Right renal cortex interstitium (tissue), 3 donors: ENCODE measurements around the gene PECR. TPM values are rescaled to one million over a fixed set of nuclear protein-coding genes. Genes with fewer than 3 reads are reported as not detected.
"Not testable (repeated sequence)": the region's sequence is repeated elsewhere in the genome, so short reads cannot be mapped to it uniquely, and the experiment has no call there.

Source experiments
- DNase-seq, 3 donors: peaks; one replicate each; pipeline ENCODE4 v3.0.0-alpha.2; 2013; ENCODE audit warnings: low read depth in 3 of 3, low spot score in 2 of 3
- polyA plus RNA-seq, 3 donors: library from polyadenylated mRNA; unstranded; fragments of 120-200 nt; gene quantifications; one replicate each; pipeline ENCODE4 v1.2.1, GENCODE V29; 2013; ENCODE audit not compliant: insufficient read length in 3 of 3

Gene PECR
- polyA plus RNA-seq, 3 donors, result 44.3 to 52.3 (median 45.6) TPM

DNA sequence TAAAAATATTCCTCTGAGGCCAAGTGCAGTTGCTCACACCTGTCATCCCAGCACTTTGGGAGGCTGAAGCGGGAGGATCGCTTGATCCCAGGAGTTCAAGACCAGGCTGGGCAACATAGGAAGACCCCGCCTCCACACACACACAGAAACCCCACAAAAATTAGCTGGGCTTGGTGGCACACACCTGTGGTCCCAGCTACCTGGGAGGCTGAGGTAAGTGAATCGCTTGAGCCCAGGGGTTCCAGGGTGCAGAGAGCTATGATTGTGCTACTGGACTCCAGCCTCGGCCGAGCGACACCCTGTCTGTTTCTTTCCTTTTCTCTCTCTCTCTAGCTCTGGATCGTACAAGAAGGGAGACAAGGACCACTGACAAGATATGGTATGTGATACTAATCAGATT is 25.7 kb upstream of the PECR start:
- DNase-seq, result no peak

DNA sequence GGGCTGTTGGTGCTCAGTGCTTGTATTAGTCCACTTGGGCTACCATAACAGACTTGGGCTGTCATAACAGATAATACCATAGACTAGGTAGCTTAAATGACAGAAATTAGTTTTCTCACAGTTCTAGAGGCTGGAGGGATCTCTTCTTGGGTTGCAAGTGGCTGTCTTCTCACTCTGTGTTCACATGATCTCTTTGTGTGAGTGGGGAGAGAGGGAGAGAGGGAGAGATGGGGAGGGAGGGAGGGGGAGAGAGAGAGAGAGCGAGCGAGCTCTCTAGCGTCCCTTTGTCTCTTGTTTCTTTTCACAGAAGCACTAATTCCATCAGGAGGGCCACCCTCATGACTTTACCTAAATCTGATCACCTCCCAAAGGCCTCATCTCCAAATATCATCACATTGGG is 23.1 kb upstream of the PECR start:
- DNase-seq, result no peak

DNA sequence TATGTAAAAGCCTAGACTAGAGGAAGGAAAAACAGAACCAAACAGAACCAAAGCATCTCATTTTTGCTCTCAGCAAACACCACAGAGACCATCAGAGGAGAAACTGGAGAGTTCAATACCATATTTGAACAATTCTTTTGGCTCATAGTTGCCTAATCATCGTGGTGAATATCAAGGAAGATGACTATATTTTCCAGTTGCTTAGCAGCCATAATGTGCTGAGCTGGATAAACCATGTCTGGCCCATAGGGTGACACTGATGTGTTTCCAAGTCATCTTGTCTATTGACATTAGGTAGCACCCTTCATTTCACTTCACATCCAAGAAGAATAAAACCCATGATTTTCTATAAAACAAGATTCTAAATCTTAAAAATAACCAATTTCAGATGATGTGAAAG is 21.6 kb upstream of the PECR start:
- DNase-seq, result no peak

DNA sequence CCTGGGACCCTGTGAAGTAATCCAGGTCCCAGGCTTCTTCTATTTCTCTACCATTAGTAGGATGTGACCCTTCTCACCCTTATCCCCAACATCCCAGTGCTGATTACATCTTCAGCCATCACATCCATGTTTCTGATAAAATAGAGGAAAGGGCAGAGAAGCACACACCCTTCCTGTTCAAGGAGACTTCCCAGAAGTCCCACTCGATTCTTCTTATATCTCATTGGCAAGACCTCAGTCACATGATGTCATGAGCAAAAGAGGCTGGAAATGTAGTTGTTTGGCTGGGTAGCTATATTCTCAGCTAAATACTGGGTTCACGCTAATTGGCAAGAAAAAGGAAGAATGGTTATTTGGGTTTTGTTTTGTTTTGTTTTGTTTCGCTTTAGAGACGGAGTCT is 19.5 kb upstream of the PECR start:
- no peak for DNase-seq

DNA sequence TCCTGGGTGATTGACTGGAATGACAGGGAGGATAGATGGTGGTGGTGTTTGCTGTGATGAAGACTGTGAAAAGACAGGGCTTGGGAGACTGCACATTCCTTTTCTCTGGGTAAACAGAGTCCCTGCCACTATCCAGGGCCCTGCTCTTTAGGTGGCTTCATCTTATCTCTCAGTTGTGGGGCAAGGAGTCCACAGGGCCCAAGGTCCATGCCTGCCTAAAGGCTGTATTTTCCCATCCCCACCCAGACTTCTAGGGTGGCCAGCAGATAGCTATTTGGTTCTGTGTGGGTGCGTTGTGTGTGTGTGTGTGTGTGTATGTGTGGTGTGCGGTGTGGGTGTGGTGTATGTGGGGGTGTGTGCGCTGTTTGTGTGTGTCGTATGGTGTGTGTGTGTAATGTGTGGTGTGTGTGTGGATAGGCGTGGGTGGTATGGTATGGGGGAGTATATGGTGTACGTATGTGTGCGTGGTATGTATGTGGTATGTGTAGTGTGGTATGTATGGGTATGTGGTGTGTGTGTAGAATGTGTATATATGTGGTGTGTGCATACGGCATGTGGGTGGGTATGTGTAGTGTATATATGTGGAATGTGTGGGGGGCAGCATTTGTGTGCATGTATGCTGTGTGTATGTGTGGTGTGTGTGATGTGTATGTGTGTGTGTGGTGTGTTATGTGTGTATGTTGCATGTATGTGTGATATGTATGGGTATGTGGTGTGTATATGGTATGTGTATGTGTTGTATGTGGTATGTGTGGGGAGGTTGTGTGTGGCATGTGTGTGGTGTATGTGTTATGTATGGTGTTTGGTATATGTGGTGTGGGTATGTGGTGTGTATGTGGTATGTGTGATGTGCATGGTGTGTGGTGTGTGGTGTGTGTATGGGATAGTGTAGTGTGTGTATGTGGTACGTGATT is 17.1 kb upstream of the PECR start:
- no peak for DNase-seq

DNA sequence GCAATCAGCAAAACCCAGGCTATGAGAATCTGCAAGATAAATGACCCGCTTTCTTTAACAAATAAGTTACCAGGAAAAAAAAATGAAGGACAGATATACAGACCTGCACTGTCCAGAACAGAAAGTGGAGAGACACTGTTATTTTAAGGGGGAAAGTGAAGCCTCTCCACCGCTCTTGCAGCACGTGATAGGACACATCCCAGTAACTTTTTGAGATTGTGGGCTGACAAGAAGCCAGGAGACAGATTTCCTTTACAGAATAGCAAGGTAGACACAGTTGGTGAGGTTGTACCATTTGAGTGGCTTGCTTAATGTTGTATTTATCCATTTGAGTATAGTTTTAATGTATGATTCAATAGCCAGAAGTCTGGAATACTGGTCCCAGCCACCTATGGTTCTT is 13.1 kb upstream of the PECR start:
- DNase-seq, result no peak

DNA sequence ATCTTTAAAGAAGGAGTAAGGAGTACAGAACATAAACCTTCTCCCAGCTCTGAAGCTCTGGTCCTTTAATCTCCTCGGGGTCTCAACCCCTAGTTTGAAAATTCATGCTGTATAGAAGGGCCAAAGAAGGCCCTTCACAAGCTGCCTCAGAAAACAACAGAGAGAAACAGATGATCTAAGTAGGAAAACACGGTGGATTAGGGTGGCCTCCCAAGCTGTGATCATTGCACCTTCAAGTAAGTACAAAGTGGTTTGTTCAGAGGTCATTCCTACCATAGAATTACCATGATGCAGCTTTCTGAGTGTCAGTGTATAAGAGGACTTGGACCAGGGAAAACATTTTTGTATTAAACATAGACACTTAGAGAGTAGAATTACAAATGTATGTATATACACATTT is 11.0 kb upstream of the PECR start:
- no peak for DNase-seq

DNA sequence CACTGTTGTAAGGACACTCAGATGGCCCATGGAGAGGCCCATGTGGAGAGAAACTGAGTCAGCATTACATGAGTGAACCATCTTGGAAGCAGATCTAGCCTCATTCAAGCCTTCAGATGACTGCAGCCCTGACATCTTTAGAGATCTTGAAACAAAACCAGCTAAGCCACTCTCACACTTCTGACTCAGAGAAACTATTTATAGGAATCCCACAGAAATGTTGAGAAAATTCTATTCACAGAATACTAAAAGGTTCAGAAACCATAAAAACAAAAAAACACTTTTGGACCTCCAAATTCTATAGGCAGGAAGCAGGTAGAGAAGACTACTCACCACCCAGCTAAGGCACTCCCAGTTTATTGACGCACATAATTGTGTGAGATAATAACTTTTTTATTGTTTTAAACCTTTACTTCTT is 8.8 kb upstream of the PECR start:
- no peak for DNase-seq

DNA sequence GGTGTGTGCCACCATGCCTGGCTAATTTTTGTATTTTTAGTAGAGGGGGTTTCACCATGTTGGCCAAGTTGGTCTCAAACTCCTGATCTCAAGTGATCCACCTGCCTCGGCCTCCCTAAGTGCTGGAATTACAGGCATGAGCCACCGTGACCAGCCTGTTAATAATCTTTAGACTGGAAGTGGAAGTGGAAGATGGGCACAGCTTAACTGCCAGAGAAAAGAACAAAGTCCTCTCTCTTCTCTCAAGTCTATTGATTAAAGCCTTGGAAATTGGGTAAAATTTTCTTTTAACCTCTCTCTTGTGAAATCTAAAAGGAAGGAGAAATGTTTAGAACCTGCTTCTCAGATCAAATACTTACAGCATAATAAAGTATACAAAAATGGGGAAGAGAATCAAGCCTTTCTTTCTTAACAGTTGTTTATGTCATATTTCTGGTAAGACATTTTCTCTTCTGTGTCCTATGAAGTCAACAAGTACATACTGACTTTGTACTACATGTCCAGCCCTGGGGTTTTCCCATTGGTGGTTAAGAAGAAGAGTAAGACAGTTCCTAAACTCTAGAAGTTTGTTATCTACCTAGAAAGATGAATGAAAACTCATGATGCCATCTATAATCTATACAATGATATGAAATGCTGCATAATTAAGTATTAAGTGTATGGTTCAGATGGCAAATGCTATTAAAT is 4.7 kb upstream of the PECR start:
- DNase-seq, result no peak

DNA sequence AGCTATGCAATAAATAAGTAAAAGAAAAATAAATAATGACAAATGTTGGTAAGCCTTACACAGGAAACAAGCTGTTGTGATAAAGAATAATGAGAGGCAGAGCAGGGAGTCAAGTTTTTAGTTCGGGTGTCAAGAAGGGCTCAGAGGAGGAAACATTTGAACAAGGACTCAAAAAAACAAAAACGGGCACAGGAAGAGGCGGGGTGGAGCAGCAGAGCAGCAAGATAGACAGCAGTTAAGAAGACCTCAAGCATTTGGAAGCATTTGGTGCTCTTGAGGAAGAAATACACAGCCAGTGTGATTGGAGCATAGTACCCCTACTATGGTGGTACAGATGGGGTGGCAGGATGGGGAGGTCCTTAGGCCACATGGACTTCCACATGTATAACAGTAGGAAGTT is 2.9 kb upstream of the PECR start:
- no peak for DNase-seq

DNA sequence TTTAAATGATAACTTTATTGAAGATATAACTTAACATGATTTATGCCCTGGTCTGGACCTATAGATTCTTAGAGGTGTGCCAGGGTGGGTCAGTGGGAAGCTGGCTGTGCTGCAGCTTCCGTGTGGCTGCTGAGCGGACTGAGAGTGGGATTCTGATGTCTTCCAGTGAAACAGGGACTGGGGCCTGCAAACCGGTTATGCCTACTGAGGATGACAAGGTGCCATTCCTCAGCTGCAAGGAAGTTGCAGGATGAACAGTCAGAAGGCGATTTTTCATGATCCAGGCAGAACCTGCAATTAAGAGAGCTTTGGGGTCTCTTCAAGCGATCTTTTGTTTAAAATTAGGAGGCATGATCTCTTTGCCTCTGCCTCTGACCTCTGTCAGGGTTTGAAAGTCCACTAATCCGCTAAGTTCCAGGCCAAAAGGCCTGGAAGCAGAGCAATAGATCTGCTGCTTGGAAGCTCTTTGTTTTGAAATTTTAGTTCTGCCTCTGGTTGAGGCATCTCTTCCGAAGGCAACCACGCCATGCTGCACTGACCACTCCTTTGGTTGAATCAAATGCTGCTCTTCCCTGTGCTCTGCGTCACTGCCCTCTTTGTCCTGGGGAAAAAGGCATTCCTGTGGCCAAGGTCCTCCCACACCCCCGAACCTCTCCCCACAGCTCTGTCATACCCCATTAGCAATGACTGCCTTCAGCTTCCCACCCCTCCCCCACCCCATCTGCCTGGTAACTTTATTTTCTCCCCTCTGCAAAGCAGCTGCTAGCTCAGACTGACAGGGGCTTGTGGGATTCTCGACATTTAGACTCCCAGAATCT is 2.1 kb upstream of the PECR start:
- no peak for DNase-seq

DNA sequence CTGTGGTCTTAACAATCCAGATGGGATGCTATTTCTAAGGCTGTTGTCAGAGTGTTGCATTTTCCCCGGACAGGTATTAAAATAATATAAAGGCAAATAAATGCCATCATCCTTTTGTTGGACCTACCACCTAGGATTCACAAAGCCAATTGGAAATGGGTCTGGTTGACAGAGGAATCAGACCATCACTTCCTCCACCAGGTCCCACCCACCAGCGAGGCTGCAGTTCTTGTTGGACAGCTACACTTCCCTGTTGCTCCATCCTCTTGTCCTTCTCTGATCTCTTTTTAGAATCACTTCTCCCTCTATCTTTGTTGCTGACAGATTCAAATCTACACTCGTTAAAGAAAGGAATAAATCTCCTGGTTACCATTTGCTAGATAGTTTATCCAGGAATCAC is 1.2 kb upstream of the PECR start:
- DNase-seq, result no peak

DNA sequence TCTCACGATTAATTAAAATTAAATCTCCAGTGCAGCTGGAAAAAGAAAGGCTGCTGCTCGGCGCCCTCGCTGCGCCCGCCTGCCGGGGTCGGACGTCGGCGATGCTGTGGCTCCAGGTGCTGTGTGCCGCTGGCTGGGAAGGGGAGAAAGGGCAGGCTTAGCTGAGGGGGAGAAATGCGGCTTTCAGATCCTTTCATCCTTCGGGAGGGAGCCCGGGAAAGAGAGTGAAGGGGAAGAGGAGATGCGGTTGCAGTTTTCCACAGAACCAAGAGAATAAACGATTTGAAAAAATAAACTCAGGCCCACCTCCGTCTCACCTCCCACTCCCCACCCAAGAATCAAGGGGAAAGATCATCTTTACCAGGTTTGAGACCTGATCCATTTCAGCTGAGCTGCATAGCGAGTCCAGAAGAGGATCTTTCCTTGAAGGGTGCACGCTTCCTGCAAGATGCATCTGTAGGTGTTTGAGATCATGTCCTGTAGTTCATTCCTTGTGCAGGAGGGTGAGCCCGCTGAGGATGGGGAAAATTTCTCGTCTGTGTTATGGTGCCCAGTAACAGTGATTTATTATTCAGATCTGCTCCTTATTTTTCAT is 605 bp upstream of the PECR start:
- DNase-seq, result no peak

DNA sequence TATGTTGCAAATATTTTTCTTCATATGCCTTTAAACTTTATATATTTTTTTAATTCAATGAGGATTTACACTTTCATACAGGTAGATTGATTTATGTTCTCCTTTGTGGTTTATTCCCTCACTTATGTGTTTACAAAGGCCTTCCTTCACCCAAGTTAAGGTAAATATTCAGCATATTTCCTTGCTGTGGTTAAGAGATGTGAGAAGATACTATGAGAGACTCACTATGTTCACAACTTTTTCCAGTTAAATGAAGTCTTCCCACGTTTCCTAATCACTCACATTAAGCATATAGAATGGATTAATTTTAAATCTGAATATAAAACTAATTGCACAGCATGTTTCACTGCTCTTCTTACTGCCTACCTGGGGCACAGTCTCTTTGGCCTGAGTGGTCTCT is 597 bp downstream of the PECR start:
- DNase-seq, result no peak

DNA sequence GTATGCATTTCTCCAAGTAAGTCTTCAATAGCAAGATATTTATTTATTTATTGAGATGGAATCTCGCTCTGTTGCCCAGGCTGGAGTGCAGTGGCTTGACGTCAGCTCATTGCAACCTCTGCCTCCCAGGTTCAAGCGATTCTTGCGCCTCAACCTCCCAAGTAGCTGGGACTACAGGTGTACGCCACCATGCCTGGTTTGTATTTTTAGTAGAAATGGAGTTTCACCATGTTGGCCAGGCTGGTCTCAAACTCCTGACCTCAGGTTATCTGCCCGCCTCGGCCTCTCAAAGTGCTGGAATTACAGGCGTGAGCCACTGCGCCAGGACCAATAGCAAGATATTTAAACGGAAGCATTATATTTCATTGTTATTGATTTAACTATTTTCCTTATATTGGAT is 1.6 kb downstream of the PECR start:
- DNase-seq, result not testable (repeated sequence)

DNA sequence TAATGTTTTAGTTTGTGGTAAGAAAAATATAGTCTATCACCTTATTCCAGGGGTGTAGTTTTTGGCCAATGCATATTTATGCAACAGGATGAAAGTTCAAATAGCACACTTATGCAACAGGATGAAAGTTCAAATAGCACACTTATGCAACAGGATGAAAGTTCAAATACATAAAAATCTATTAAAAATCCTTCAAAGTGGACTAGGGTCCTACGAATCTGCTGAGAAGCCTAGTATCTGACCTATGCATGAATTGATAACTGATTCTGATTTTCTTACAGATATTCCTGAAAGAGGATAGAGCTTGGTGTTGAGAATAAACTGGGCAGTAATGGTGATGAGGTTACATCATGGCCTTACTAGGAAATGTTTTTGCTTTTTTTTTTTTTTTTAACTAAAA is 2.8 kb downstream of the PECR start:
- DNase-seq, result no peak

DNA sequence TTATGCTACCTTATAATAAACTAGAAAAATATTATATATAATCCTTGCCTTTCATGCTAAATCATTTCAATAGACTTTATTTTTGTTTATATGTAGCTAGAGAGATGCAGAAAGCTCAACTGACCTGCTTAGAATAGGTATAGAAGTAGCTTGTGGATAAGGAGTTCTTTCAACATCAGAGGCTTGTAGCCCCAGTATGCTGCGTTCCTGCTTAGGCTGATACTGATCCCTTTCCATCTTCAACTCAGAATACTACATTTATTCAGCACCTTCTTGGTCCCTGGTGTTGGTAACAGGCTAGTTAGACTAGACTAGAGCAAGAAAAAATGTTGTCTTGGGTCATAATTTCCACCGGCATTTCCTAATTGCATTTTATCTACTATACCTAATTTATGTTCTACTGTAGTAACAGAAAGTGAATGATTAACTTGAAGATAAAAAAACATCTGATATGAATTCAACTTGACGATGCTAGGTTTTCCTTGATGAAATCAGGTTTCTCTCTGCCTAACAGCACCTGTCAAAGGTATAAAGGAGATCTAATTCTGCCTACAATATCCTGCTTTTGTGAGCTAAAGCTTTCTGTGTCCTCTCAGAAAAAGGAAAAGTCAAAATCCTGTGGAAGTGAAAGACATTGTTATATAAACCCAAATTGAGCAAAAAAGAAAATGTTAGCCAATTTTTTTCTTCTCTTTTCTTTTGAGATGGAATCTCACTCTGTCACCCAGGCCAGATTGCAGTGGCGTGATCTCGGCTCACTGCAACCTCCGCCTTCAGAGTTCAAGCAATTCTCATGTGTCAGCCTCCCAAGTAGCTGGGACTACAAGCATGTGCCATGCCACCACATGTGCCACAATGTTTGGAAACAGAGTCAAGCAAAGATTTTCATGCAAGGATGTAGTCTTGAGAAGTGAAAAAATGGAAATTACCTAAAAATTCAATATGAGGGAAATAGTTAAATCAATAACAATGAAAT is 5.8 kb downstream of the PECR start:
- no peak for DNase-seq

DNA sequence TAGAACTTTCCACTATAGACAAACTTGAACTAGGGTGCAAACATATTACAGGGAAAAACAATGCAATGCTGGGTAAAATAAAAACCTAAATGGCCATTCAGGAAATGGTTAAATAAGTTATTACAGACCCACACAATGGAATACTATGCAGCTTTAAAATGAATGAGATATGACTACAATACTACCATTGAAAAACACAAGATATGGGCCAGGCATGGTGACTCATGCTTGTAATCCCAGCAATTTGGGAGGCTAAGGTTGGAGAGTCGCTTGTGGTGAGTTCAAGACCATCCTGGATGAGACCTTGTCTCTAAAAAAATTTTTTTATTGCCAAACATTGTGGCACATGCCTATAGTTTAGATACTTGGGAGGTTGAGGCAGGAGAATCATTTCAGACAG is 6.8 kb downstream of the PECR start:
- no peak for DNase-seq

DNA sequence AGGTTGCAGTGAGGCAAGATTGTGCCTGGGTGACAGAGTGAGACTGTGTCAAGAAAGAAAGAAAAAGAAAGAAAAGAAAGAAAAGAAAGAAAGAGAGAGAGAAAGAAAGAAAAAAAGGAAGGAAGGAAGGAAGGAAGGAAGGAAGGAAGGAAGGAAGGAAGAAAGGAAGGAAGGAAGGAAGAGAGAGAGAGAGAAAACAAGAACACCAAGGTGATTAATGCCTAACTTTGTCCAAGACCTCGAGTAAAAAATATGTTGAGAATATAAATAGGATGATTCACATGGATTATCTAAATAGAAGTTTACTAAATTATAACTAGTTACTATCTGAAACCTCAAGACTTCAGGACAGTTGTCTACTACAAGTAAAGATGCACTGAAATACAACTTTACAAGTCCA is 7.2 kb downstream of the PECR start:
- no peak for DNase-seq

DNA sequence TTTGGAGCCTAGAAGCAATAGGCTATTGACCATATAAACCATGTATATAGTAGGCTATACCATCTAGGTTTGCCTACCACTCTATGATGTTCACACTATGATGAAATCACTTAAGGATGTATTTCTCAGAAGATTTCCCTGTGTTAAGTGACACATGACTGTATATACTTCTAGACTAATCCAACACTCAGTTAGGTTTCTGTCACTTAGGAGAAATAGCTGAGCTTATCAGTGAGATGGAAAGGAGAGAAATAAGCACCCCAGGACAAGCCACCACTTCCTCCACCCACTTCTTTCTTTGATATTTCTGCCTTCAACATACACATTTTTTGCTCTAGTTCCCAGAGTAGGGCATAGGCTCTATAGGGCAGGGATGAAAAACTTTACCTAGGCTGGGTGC is 7.8 kb downstream of the PECR start:
- DNase-seq, result no peak
